WTC11 (cell line): ENCODE results near the gene TMEM154. TPM values are rescaled to one million over a fixed set of nuclear protein-coding genes. Genes with fewer than 3 reads are reported as not detected.

Experiments
- ATAC-seq: fragments of 200-7000 bp; cut with Tn5 transposase; 2 replicates; pipeline ENCODE4 v1.10.0; 2021; ENCODE audit warnings: mild to moderate bottlenecking, moderate library complexity
- CTCF ChIA-PET: fragments of 300-600 bp; sonication (Branson Sonifier 250); formaldehyde crosslinking; loops from one replicate; lab custom pipeline; 2021; ENCODE audit warnings: antibody characterized with exemption; lab: Charles Lee
- POLR2A ChIA-PET: fragments of 350-600 bp; sonication (Branson Sonifier 250); formaldehyde crosslinking; loops from one replicate; lab custom pipeline; 2021; ENCODE audit warnings: antibody characterized with exemption; lab: Charles Lee
- DNase-seq: peaks from one replicate; pipeline ENCODE4 v3.0.0; 2021; ENCODE audit warnings: low spot score
- H3K27ac Mint-ChIP-seq: 2 replicates; pipeline ENCODE4 v1.8.0; 2021; ENCODE audit warnings: mixed read lengths
- H3K27me3 Mint-ChIP-seq: 2 replicates; pipeline ENCODE4 v1.8.0; 2021; ENCODE audit warnings: low read depth, mild to moderate bottlenecking, moderate library complexity, mixed read lengths
- H3K36me3 Mint-ChIP-seq: 2 replicates; pipeline ENCODE4 v1.8.0; 2021; ENCODE audit warnings: mixed read lengths
- H3K4me1 Mint-ChIP-seq: 2 replicates; pipeline ENCODE4 v1.8.0; 2022; ENCODE audit warnings: mixed read lengths
- H3K4me3 Mint-ChIP-seq: 2 replicates; pipeline ENCODE4 v1.8.0; 2021; ENCODE audit warnings: mild to moderate bottlenecking, moderate library complexity, mixed read lengths
- H3K9me3 Mint-ChIP-seq: 2 replicates; pipeline ENCODE4 v1.8.0; 2021; ENCODE audit warnings: mixed read lengths
- ATF6 ChIP-seq: sonication (generic); formaldehyde crosslinking; IDR thresholded peaks from 2 replicates; pipeline ENCODE4 v1.8.1; 2023; ENCODE audit warnings: mild to moderate bottlenecking, missing genetic modification reagents
- CREM ChIP-seq: sonication (generic); formaldehyde crosslinking; IDR thresholded peaks from 2 replicates; pipeline ENCODE4 v1.8.1; 2022; ENCODE audit warnings: mild to moderate bottlenecking, missing genetic modification reagents, moderate library complexity
- CTCF ChIP-seq: fragments of 200-600 bp; IDR thresholded peaks from 2 replicates; pipeline ENCODE4 v1.8.0; 2022; ENCODE audit warnings: antibody characterized with exemption
- ESRRA ChIP-seq: sonication (generic); formaldehyde crosslinking; IDR thresholded peaks from 2 replicates; pipeline ENCODE4 v1.8.1; 2022; ENCODE audit warnings: mild to moderate bottlenecking, missing genetic modification reagents, borderline replicate concordance
- FOXJ3 ChIP-seq: sonication (generic); formaldehyde crosslinking; IDR thresholded peaks from 2 replicates; pipeline ENCODE4 v1.9.0; 2021; ENCODE audit warnings: missing genetic modification reagents, mild to moderate bottlenecking, borderline replicate concordance
- FOXK1 ChIP-seq: sonication (generic); formaldehyde crosslinking; IDR thresholded peaks from 2 replicates; pipeline ENCODE4 v1.8.0; 2022; ENCODE audit warnings: mild to moderate bottlenecking, moderate library complexity, missing genetic modification reagents
- FOXP1 ChIP-seq: sonication (generic); formaldehyde crosslinking; IDR thresholded peaks from 2 replicates; pipeline ENCODE4 v1.8.0; 2022; ENCODE audit warnings: missing genetic modification reagents, mild to moderate bottlenecking, moderate library complexity, borderline replicate concordance
- GTF2I ChIP-seq: fragments of 250-450 bp; sonication (Bioruptor Pico); conservative IDR thresholded peaks from 2 replicates; pipeline ENCODE4 v1.4.0; 2021; ENCODE audit warnings: mild to moderate bottlenecking
- NFYB ChIP-seq: sonication (generic); formaldehyde crosslinking; conservative IDR thresholded peaks from 2 replicates; pipeline ENCODE4 v1.8.0; 2022; ENCODE audit warnings: low read depth, missing genetic modification reagents
- NR1H2 ChIP-seq: sonication (generic); formaldehyde crosslinking; IDR thresholded peaks from 2 replicates; pipeline ENCODE4 v1.9.0; 2021; ENCODE audit warnings: mild to moderate bottlenecking, moderate library complexity, missing genetic modification reagents
- PRDM15 ChIP-seq: sonication (generic); formaldehyde crosslinking; IDR thresholded peaks from 2 replicates; pipeline ENCODE4 v1.8.0; 2022; ENCODE audit warnings: missing genetic modification reagents
- PREB ChIP-seq: sonication (generic); formaldehyde crosslinking; IDR thresholded peaks from 2 replicates; pipeline ENCODE4 v1.8.1; 2022; ENCODE audit warnings: mild to moderate bottlenecking, missing genetic modification reagents, moderate library complexity, borderline replicate concordance
- SMAD4 ChIP-seq: sonication (generic); formaldehyde crosslinking; IDR thresholded peaks from 2 replicates; pipeline ENCODE4 v1.8.0; 2022; ENCODE audit warnings: mild to moderate bottlenecking, missing genetic modification reagents
- SP1 ChIP-seq: sonication (generic); formaldehyde crosslinking; conservative IDR thresholded peaks from 2 replicates; pipeline ENCODE4 v1.8.1; 2022; ENCODE audit warnings: missing genetic modification reagents
- STAT6 ChIP-seq: sonication (generic); formaldehyde crosslinking; conservative IDR thresholded peaks from 2 replicates; pipeline ENCODE4 v1.8.1; 2023; ENCODE audit warnings: mild to moderate bottlenecking, low read depth, missing genetic modification reagents, moderate library complexity
- TCF7 ChIP-seq: sonication (generic); formaldehyde crosslinking; IDR thresholded peaks from 2 replicates; pipeline ENCODE4 v1.8.0; 2022; ENCODE audit warnings: mild to moderate bottlenecking, low read depth, missing genetic modification reagents, moderate library complexity
- ZNF416 ChIP-seq: fragments of 250-450 bp; sonication (Bioruptor Pico); IDR thresholded peaks from 2 replicates; pipeline ENCODE4 v1.9.0; 2021; ENCODE audit warnings: mild to moderate bottlenecking, inconsistent platforms
- ZNF671 ChIP-seq: fragments of 250-450 bp; sonication (Bioruptor Pico); IDR thresholded peaks from 2 replicates; pipeline ENCODE4 v1.8.0; 2021; ENCODE audit warnings: mild to moderate bottlenecking
- total RNA-seq: library from RNA; stranded (reverse); gene quantifications from 3 replicates; pipeline ENCODE4 v1.2.3, GENCODE V29; 2021

Gene TMEM154
- total RNA-seq, 1 experiment from 2014 or later, result 2.1 TPM

- H3K4me1 Mint-ChIP-seq, result peaks cover 62% of the 10 kb centered on the region
Measured at GRCh38 chr4:152700151-152700550, 20.4 kb upstream of the TMEM154 start.

GRCh38 chr4:152699313-152699712 is 19.5 kb upstream of the TMEM154 start:
- ChIA-PET CTCF (interaction anchor here (0.7 to 1.0 kb wide), 2 partner anchors 100 to 198 kb away, joined by 3 to 4 read pairs; no protein-coding TSS in a partner anchor), POLR2A (no interaction called here)
- Mint-ChIP-seq H3K4me1 (peaks cover 56% of the 10 kb centered on the region), H3K27ac (peak overlapping the region; percentile 97; the same call in 1 of the 2 replicates), H3K36me3 (peaks cover 7% of the 10 kb centered on the region), H3K27me3 (no peaks in the 10 kb centered on the region), H3K9me3 (peaks cover 7% of the 10 kb centered on the region), H3K4me3 (no peak overlapping the region)
- DNase-seq (no peak), ATAC-seq (no peak)
- TF ChIP-seq CREM (CRISPR knock-in tag) (no peak), TCF7 (CRISPR knock-in tag) (no peak), ATF6 (CRISPR knock-in tag) (no peak), GTF2I (no peak), FOXJ3 (CRISPR knock-in tag) (no peak), STAT6 (CRISPR knock-in tag) (no peak), SP1 (CRISPR knock-in tag) (no peak), ZNF416 (CRISPR knock-in tag) (no peak), NFYB (CRISPR knock-in tag) (no peak), PREB (CRISPR knock-in tag) (no peak), PRDM15 (CRISPR knock-in tag) (no peak), CTCF (no peak), NR1H2 (CRISPR knock-in tag) (no peak), FOXK1 (CRISPR knock-in tag) (no peak), ZNF671 (CRISPR knock-in tag) (no peak), ESRRA (CRISPR knock-in tag) (no peak)

More at GRCh38 chr4:152700151-152700550, 20.4 kb upstream of the TMEM154 start:
- ATAC-seq, result peak; percentile 64
- Mint-ChIP-seq H3K36me3 (peaks cover 7% of the 10 kb centered on the region), H3K4me3 (peak overlapping the region; percentile 64), H3K9me3 (peaks cover 7% of the 10 kb centered on the region), H3K27me3 (no peaks in the 10 kb centered on the region)
- POLR2A ChIA-PET, result no interaction called here
- no peak for TF ChIP-seq SMAD4
- TF ChIP-seq FOXP1, result no peak
- TF ChIP-seq, all 79 proteins: peak for 0
- CTCF ChIA-PET, result interaction anchor here (0.8 kb wide), 1 partner anchor 199 kb away, joined by 3 read pairs; no protein-coding TSS in a partner anchor
- peak overlapping the region; percentile 97 for H3K27ac Mint-ChIP-seq
- no peak for DNase-seq
